ENCODE results near the gene NEK8. TPM values are rescaled to one million over a fixed set of nuclear protein-coding genes. Genes with fewer than 3 reads are reported as not detected.

Gene NEK8
- total and polyA plus RNA-seq, 9 of the 15 experiments (the other 6 are each of a cell fraction or from before 2014, with no cell fraction given) = 0.98 to 16.6 (median 4.6) TPM

DNA sequence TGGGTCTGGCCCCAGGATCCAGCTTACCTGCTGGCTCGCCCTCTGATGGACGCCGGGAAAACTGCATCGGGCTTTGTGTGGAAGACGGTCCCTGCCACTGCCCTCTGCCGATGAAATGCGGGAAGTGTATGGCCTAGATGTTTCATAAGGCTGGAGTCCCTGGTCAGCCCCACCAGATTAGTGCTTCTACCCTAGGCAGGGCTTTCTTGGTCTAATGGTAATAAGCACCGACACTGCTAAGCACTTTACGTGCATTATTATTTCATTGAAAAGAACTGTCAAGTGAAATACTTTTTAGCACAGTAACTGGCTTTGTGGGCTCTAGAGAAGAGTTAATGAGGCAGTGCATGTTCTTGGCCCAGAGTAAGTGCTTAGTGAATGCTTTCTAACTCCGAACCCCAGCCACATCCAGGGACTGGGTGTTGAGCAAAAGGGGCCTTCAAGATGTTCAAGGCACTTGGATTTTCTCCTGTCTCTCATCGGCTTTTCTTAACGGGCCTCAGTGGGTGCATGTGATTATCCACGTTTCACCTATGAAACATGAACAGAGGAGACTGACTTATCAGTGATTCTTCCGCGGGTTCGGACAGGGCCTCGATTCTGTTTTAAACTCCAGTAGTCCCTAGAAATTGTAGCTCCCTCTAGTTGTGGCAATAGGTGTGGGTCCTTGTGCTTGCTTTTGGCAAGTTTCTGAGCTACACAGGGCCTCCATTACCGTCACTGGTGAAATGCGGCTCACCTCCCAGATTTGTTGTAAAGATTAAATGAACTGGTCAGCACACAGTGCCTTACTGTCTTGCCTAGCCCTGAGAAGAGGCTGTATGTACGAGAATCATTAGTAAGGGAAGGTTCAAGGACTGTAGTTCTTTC is 21.8 kb downstream of the NEK8 start (continued):
- TF ChIP-seq, protein P1, sequence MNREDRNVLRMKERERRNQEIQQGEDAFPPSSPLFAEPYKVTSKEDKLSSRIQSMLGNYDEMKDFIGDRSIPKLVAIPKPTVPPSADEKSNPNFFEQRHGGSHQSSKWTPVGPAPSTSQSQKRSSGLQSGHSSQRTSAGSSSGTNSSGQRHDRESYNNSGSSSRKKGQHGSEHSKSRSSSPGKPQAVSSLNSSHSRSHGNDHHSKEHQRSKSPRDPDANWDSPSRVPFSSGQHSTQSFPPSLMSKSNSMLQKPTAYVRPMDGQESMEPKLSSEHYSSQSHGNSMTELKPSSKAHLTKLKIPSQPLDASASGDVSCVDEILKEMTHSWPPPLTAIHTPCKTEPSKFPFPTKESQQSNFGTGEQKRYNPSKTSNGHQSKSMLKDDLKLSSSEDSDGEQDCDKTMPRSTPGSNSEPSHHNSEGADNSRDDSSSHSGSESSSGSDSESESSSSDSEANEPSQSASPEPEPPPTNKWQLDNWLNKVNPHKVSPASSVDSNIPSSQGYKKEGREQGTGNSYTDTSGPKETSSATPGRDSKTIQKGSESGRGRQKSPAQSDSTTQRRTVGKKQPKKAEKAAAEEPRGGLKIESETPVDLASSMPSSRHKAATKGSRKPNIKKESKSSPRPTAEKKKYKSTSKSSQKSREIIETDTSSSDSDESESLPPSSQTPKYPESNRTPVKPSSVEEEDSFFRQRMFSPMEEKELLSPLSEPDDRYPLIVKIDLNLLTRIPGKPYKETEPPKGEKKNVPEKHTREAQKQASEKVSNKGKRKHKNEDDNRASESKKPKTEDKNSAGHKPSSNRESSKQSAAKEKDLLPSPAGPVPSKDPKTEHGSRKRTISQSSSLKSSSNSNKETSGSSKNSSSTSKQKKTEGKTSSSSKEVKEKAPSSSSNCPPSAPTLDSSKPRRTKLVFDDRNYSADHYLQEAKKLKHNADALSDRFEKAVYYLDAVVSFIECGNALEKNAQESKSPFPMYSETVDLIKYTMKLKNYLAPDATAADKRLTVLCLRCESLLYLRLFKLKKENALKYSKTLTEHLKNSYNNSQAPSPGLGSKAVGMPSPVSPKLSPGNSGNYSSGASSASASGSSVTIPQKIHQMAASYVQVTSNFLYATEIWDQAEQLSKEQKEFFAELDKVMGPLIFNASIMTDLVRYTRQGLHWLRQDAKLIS (CRISPR knock-in tag; IDR thresholded peaks at IDR 0.05) = peak; percentile 84
- TF ChIP-seq, protein P2, sequence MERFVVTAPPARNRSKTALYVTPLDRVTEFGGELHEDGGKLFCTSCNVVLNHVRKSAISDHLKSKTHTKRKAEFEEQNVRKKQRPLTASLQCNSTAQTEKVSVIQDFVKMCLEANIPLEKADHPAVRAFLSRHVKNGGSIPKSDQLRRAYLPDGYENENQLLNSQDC (CRISPR knock-in tag; IDR thresholded peaks at IDR 0.05) = no peak
- TF ChIP-seq TCF7 (IDR thresholded peaks at IDR 0.05; ENCODE audit: borderline replicate concordance) = no peak
- no peak for TF ChIP-seq ZBTB7A (IDR thresholded peaks at IDR 0.05; ENCODE audit: borderline replicate concordance, control insufficient read depth, low read depth, low read length)
- TF ChIP-seq, protein P3, sequence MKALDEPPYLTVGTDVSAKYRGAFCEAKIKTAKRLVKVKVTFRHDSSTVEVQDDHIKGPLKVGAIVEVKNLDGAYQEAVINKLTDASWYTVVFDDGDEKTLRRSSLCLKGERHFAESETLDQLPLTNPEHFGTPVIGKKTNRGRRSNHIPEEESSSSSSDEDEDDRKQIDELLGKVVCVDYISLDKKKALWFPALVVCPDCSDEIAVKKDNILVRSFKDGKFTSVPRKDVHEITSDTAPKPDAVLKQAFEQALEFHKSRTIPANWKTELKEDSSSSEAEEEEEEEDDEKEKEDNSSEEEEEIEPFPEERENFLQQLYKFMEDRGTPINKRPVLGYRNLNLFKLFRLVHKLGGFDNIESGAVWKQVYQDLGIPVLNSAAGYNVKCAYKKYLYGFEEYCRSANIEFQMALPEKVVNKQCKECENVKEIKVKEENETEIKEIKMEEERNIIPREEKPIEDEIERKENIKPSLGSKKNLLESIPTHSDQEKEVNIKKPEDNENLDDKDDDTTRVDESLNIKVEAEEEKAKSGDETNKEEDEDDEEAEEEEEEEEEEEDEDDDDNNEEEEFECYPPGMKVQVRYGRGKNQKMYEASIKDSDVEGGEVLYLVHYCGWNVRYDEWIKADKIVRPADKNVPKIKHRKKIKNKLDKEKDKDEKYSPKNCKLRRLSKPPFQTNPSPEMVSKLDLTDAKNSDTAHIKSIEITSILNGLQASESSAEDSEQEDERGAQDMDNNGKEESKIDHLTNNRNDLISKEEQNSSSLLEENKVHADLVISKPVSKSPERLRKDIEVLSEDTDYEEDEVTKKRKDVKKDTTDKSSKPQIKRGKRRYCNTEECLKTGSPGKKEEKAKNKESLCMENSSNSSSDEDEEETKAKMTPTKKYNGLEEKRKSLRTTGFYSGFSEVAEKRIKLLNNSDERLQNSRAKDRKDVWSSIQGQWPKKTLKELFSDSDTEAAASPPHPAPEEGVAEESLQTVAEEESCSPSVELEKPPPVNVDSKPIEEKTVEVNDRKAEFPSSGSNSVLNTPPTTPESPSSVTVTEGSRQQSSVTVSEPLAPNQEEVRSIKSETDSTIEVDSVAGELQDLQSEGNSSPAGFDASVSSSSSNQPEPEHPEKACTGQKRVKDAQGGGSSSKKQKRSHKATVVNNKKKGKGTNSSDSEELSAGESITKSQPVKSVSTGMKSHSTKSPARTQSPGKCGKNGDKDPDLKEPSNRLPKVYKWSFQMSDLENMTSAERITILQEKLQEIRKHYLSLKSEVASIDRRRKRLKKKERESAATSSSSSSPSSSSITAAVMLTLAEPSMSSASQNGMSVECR (CRISPR knock-in tag; IDR thresholded peaks at IDR 0.05) = peak; percentile 85; the same call in 1 of the 2 replicates
- TF ChIP-seq KAT2B (IDR thresholded peaks at IDR 0.05; ENCODE audit: low read depth, low read length) = no peak
- no peak for TF ChIP-seq NONO (IDR thresholded peaks at IDR 0.05; ENCODE audit: low read depth in 2 of 2, low read length in 1 of 2)
- no peak for TF ChIP-seq MYBL2 (IDR thresholded peaks at IDR 0.05; ENCODE audit: low read depth)
- TF ChIP-seq MYBL2 (CRISPR knock-in tag; IDR thresholded peaks at IDR 0.05; ENCODE audit: borderline replicate concordance) = no peak
- TF ChIP-seq, protein P4, sequence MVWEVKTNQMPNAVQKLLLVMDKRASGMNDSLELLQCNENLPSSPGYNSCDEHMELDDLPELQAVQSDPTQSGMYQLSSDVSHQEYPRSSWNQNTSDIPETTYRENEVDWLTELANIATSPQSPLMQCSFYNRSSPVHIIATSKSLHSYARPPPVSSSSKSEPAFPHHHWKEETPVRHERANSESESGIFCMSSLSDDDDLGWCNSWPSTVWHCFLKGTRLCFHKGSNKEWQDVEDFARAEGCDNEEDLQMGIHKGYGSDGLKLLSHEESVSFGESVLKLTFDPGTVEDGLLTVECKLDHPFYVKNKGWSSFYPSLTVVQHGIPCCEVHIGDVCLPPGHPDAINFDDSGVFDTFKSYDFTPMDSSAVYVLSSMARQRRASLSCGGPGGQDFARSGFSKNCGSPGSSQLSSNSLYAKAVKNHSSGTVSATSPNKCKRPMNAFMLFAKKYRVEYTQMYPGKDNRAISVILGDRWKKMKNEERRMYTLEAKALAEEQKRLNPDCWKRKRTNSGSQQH (CRISPR knock-in tag; IDR thresholded peaks at IDR 0.05) = no peak
- 0 out of 2 replicates have a peak, but pooled peaks have one; percentile 27 for TF ChIP-seq ELF2 (CRISPR knock-in tag; IDR thresholded peaks at IDR 0.05)
- no peak for TF ChIP-seq MEIS2 (IDR thresholded peaks at IDR 0.05; ENCODE audit: partially characterized antibody)
- TF ChIP-seq ZNF431 (CRISPR knock-in tag; IDR thresholded peaks at IDR 0.05) = no peak
- TF ChIP-seq TRIM24 (IDR thresholded peaks at IDR 0.05) = no peak
- TF ChIP-seq DNMT1 (IDR thresholded peaks at IDR 0.05) = 0 out of 2 replicates have a peak, but pooled peaks have one; percentile 6
- TF ChIP-seq RBM15 (IDR thresholded peaks at IDR 0.05; ENCODE audit: insufficient read depth, low read length) = no peak
- TF ChIP-seq ZNF41 (CRISPR knock-in tag; conservative IDR thresholded peaks at IDR 0.05) = no peak

Data from K562 (cell line).